NT2/D1 (cell line): ENCODE results near the gene FRAS1.

ENCODE experiments used
- SUZ12 ChIP-seq: IDR thresholded peaks from 2 replicates; pipeline ENCODE4 v1.6.1; 2011; ENCODE audit not compliant: insufficient read length, insufficient read depth; ENCODE audit errors: extremely low read depth
- YY1 ChIP-seq: IDR thresholded peaks from 2 replicates; pipeline ENCODE4 v1.6.1; 2011; ENCODE audit not compliant: insufficient read length, insufficient read depth
- ZNF274 ChIP-seq: IDR thresholded peaks from 2 replicates; pipeline ENCODE4 v1.6.1; 2011; ENCODE audit warnings: mild to moderate bottlenecking, low read depth, low read length

- no peak for TF ChIP-seq YY1
- no peak for TF ChIP-seq SUZ12
- no peak for TF ChIP-seq ZNF274
Observed at GRCh38 chr4:78553043-78553396, 495.9 kb downstream of the FRAS1 start.
